Liver (tissue), 9 donors: Measurements from ENCODE around the gene ADM5. TPM values are rescaled to one million over a fixed set of nuclear protein-coding genes. Genes with fewer than 3 reads are reported as not detected.

ENCODE experiments used
- DNase-seq: peaks from one replicate; pipeline ENCODE4 v3.0.0-alpha.2; 2017; ENCODE audit warnings: low spot score
- H3K27ac ChIP-seq, 2 donors: one replicate each; pipeline ENCODE4 v1.7.0; 2013; ENCODE audit warnings: inconsistent platforms in 2 of 2, low read length in 2 of 2, control low read depth in 1 of 2, low read depth in 1 of 2, mild to moderate bottlenecking in 1 of 2
- H3K27me3 ChIP-seq, 4 donors: one replicate each; pipeline versions ENCODE4 v1.6.1 to v1.7.0; 2013; ENCODE audit warnings: low read length in 3 of 4, inconsistent platforms in 1 of 4, mild to moderate bottlenecking in 1 of 4, moderate library complexity in 1 of 4; ENCODE audit not compliant: control insufficient read depth in 4 of 4, insufficient read depth in 4 of 4
- H3K36me3 ChIP-seq, 4 donors: one replicate each; pipeline versions ENCODE4 v1.6.1 to v1.7.0; 2013; ENCODE audit warnings: low read length in 3 of 4, mild to moderate bottlenecking in 3 of 4, low read depth in 1 of 4, moderate library complexity in 1 of 4; ENCODE audit not compliant: control insufficient read depth in 4 of 4, insufficient read depth in 3 of 4
- H3K4me1 ChIP-seq, 4 donors: one replicate each; pipeline versions ENCODE4 v1.6.1 to v1.7.0; 2013; ENCODE audit warnings: low read length in 3 of 4, mild to moderate bottlenecking in 3 of 4, moderate library complexity in 1 of 4; ENCODE audit not compliant: control insufficient read depth in 4 of 4, insufficient read depth in 4 of 4
- H3K4me3 ChIP-seq, 3 donors: one replicate each; pipeline versions ENCODE4 v1.6.1 to v1.7.0; 2013; ENCODE audit warnings: low read length in 3 of 3, control low read depth in 1 of 3, low read depth in 1 of 3, mild to moderate bottlenecking in 1 of 3
- H3K9ac ChIP-seq, 2 donors: one replicate each; pipeline ENCODE4 v1.7.0; 2013; ENCODE audit warnings: low read length in 2 of 2, mild to moderate bottlenecking in 2 of 2, moderate library complexity in 2 of 2, control low read depth in 1 of 2, low read depth in 1 of 2
- H3K9me3 ChIP-seq, 4 donors: one replicate each; pipeline versions ENCODE4 v1.6.1 to v1.7.0; 2013; ENCODE audit warnings: low read length in 3 of 4; ENCODE audit not compliant: control insufficient read depth in 4 of 4
- EGR1 ChIP-seq, 2 donors: IDR thresholded peaks; 2 replicates each; pipeline ENCODE4 v1.6.1; 2016 to 2018; ENCODE audit warnings: antibody characterized with exemption in 2 of 2, low read depth in 2 of 2
- FOXA1 ChIP-seq: IDR thresholded peaks from 2 replicates; pipeline ENCODE4 v1.6.1; 2016; ENCODE audit warnings: antibody characterized with exemption
- FOXA2 ChIP-seq: IDR thresholded peaks from 2 replicates; pipeline ENCODE4 v1.6.1; 2016; ENCODE audit warnings: antibody characterized with exemption
- GABPA ChIP-seq, 2 donors: IDR thresholded peaks in 1 of 2; conservative IDR thresholded peaks in 1 of 2; 2 replicates each; pipeline ENCODE4 v1.6.1; 2016; ENCODE audit warnings: antibody characterized with exemption in 2 of 2, mild to moderate bottlenecking in 1 of 2, moderate library complexity in 1 of 2
- HNF4A ChIP-seq, 2 donors: conservative IDR thresholded peaks; 2 replicates each; pipeline ENCODE4 v1.6.1; 2016; ENCODE audit warnings: antibody characterized with exemption in 2 of 2, mild to moderate bottlenecking in 2 of 2
- HNF4G ChIP-seq: IDR thresholded peaks from 2 replicates; pipeline ENCODE4 v1.6.1; 2016; ENCODE audit warnings: antibody characterized with exemption
- JUND ChIP-seq, 2 donors: IDR thresholded peaks; 2 replicates each; pipeline ENCODE4 v1.6.1; 2016; ENCODE audit warnings: antibody characterized with exemption in 2 of 2
- NR2F2 ChIP-seq: IDR thresholded peaks from 2 replicates; pipeline ENCODE4 v1.6.1; 2016; ENCODE audit warnings: antibody characterized with exemption
- RAD21 ChIP-seq, 2 donors: IDR thresholded peaks; 2 replicates each; pipeline ENCODE4 v1.6.1; 2016; ENCODE audit warnings: antibody characterized with exemption in 2 of 2, mild to moderate bottlenecking in 2 of 2
- RXRA ChIP-seq, 2 donors: IDR thresholded peaks; 2 replicates each; pipeline ENCODE4 v1.6.1; 2017 to 2018; ENCODE audit warnings: antibody characterized with exemption in 2 of 2, mild to moderate bottlenecking in 1 of 2
- SP1 ChIP-seq: IDR thresholded peaks from 2 replicates; pipeline ENCODE4 v1.6.1; 2018; ENCODE audit warnings: antibody characterized with exemption, mild to moderate bottlenecking
- TAF1 ChIP-seq: conservative IDR thresholded peaks from 2 replicates; pipeline ENCODE4 v1.6.1; 2016; ENCODE audit warnings: antibody characterized with exemption, mild to moderate bottlenecking
- YY1 ChIP-seq: IDR thresholded peaks from 2 replicates; pipeline ENCODE4 v1.6.1; 2016; ENCODE audit warnings: antibody characterized with exemption, mild to moderate bottlenecking
- WGBS: extraction: QIAGEN DNeasy Blood & Tissue Kit; methylation state at CpG from one replicate; pipeline ENCODE4 v1.1.7; 2013; 5-methylcytosine and 5-hydroxymethylcytosine counted together
- polyA plus RNA-seq, 2 donors: library from polyadenylated mRNA; stranded (reverse) in 1 of 2; unstranded in 1 of 2; fragments of 200-250 nt in 1 of 2; fragments of >200 nt in 1 of 2; fragmentation: Nextera tagmentation in 1 of 2; extraction: Ambion mirVana in 1 of 2; gene quantifications; one replicate each; pipeline versions ENCODE4 v1.2.1 to v1.2.3, GENCODE V29; 2013 to 2015
- total RNA-seq, 2 donors: library from RNA; depleted of rRNA; stranded (reverse); fragments of >200 nt; gene quantifications; one replicate each; pipeline ENCODE4 v1.2.3, GENCODE V29; 2014
- TF ChIP-seq, protein P1 (sequence below): IDR thresholded peaks from 2 replicates; pipeline ENCODE4 v1.6.1; 2016; ENCODE audit warnings: antibody characterized with exemption, mild to moderate bottlenecking
- TF ChIP-seq, protein P2 (sequence below): IDR thresholded peaks from 2 replicates; pipeline ENCODE4 v1.6.1; 2016; ENCODE audit warnings: antibody characterized with exemption
- TF ChIP-seq, protein P3 (sequence below): IDR thresholded peaks from 2 replicates; pipeline ENCODE4 v1.6.1; 2016; ENCODE audit warnings: antibody characterized with exemption
- TF ChIP-seq, protein P4 (sequence below): IDR thresholded peaks from 2 replicates; pipeline ENCODE4 v1.6.1; 2016; ENCODE audit warnings: antibody characterized with exemption
- TF ChIP-seq, protein P5 (sequence below): fragments of 150-350 bp; IDR thresholded peaks from 2 replicates; pipeline ENCODE4 v1.5.1; 2017; ENCODE audit warnings: improper control_type of control experiment, low read depth, low read length; ENCODE audit not compliant: missing input control
- donor health status: healthy.
- donor health status: healthy.
- donor health status: healthy.
- donor health status: healthy.
- donor health status: healthy.

The ADM5 gene
- total and polyA plus RNA-seq, 4 donors, result 0.11 to 0.84 (median 0.26) TPM

DNA sequence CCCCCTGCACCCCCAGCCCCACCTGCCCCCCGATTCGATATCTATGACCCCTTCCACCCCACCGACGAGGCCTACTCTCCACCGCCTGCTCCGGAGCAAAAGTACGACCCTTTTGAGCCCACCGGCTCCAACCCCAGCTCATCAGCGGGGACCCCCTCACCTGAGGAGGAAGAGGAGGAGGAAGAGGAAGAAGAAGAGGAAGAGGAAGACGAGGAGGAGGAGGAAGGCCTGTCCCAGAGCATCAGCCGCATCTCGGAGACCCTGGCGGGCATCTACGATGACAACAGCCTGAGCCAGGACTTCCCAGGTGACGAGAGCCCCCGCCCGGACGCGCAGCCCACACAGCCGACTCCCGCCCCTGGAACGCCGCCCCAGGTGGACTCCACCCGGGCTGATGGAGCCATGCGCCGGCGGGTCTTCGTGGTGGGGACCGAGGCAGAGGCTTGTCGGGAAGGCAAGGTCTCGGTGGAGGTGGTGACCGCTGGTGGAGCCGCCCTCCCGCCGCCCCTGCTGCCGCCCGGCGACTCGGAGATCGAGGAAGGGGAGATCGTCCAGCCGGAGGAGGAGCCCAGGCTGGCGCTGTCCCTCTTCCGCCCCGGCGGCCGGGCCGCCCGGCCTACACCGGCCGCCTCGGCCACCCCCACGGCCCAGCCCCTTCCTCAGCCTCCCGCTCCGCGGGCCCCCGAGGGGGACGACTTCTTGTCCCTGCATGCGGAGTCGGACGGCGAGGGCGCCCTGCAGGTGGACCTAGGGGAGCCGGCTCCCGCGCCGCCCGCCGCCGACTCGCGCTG lies 38.2 kb upstream of the ADM5 start:
- Histone ChIP-seq H3K4me3 (no peak overlapping the region), H3K4me1 (peaks cover 0 to 2% (median 0%) of the 10 kb centered on the region in 4 donors), H3K27me3 (no peaks in the 10 kb centered on the region), H3K27ac (no peak overlapping the region), H3K9ac (no peak overlapping the region), H3K36me3 (peaks cover 21 to 65% (median 46%) of the 10 kb centered on the region in 4 donors), H3K9me3 (no peaks in the 10 kb centered on the region)
- WGBS, result 98% methylated on average over 72 of the region's 72 CpGs
- no peak for DNase-seq
- TF ChIP-seq SP1, result no peak
- TF ChIP-seq, protein P1, sequence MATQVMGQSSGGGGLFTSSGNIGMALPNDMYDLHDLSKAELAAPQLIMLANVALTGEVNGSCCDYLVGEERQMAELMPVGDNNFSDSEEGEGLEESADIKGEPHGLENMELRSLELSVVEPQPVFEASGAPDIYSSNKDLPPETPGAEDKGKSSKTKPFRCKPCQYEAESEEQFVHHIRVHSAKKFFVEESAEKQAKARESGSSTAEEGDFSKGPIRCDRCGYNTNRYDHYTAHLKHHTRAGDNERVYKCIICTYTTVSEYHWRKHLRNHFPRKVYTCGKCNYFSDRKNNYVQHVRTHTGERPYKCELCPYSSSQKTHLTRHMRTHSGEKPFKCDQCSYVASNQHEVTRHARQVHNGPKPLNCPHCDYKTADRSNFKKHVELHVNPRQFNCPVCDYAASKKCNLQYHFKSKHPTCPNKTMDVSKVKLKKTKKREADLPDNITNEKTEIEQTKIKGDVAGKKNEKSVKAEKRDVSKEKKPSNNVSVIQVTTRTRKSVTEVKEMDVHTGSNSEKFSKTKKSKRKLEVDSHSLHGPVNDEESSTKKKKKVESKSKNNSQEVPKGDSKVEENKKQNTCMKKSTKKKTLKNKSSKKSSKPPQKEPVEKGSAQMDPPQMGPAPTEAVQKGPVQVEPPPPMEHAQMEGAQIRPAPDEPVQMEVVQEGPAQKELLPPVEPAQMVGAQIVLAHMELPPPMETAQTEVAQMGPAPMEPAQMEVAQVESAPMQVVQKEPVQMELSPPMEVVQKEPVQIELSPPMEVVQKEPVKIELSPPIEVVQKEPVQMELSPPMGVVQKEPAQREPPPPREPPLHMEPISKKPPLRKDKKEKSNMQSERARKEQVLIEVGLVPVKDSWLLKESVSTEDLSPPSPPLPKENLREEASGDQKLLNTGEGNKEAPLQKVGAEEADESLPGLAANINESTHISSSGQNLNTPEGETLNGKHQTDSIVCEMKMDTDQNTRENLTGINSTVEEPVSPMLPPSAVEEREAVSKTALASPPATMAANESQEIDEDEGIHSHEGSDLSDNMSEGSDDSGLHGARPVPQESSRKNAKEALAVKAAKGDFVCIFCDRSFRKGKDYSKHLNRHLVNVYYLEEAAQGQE, result no peak
- TF ChIP-seq FOXA1, result no peak
- TF ChIP-seq FOXA2, result no peak
- TF ChIP-seq RAD21 (IDR thresholded peaks at IDR 0.05), result no peak
- TF ChIP-seq GABPA (IDR thresholded peaks at IDR 0.05 in 1 of 2, conservative IDR thresholded peaks at IDR 0.05 in 1 of 2), result no peak
- TF ChIP-seq NR2F2, result no peak
- TF ChIP-seq JUND (IDR thresholded peaks at IDR 0.05), result no peak
- TF ChIP-seq EGR1 (IDR thresholded peaks at IDR 0.05; ENCODE audit: low read depth in 2 of 2), result no peak
- no peak for TF ChIP-seq RXRA (IDR thresholded peaks at IDR 0.05)
- TF ChIP-seq, protein P2, sequence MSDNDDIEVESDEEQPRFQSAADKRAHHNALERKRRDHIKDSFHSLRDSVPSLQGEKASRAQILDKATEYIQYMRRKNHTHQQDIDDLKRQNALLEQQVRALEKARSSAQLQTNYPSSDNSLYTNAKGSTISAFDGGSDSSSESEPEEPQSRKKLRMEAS, result no peak
- TF ChIP-seq, protein P3, sequence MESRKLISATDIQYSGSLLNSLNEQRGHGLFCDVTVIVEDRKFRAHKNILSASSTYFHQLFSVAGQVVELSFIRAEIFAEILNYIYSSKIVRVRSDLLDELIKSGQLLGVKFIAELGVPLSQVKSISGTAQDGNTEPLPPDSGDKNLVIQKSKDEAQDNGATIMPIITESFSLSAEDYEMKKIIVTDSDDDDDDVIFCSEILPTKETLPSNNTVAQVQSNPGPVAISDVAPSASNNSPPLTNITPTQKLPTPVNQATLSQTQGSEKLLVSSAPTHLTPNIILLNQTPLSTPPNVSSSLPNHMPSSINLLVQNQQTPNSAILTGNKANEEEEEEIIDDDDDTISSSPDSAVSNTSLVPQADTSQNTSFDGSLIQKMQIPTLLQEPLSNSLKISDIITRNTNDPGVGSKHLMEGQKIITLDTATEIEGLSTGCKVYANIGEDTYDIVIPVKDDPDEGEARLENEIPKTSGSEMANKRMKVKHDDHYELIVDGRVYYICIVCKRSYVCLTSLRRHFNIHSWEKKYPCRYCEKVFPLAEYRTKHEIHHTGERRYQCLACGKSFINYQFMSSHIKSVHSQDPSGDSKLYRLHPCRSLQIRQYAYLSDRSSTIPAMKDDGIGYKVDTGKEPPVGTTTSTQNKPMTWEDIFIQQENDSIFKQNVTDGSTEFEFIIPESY, result no peak
- TF ChIP-seq YY1, result no peak
- TF ChIP-seq, protein P4, sequence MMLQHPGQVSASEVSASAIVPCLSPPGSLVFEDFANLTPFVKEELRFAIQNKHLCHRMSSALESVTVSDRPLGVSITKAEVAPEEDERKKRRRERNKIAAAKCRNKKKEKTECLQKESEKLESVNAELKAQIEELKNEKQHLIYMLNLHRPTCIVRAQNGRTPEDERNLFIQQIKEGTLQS, result no peak
- TF ChIP-seq, protein P5, sequence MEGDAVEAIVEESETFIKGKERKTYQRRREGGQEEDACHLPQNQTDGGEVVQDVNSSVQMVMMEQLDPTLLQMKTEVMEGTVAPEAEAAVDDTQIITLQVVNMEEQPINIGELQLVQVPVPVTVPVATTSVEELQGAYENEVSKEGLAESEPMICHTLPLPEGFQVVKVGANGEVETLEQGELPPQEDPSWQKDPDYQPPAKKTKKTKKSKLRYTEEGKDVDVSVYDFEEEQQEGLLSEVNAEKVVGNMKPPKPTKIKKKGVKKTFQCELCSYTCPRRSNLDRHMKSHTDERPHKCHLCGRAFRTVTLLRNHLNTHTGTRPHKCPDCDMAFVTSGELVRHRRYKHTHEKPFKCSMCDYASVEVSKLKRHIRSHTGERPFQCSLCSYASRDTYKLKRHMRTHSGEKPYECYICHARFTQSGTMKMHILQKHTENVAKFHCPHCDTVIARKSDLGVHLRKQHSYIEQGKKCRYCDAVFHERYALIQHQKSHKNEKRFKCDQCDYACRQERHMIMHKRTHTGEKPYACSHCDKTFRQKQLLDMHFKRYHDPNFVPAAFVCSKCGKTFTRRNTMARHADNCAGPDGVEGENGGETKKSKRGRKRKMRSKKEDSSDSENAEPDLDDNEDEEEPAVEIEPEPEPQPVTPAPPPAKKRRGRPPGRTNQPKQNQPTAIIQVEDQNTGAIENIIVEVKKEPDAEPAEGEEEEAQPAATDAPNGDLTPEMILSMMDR, result no peak
- no peak for TF ChIP-seq HNF4A (conservative IDR thresholded peaks at IDR 0.05)
- TF ChIP-seq HNF4G, result no peak
- TF ChIP-seq TAF1, result no peak
